Hematopoietic multipotent progenitor cell treated with erythropoietin and hydrocortisone succinate and interleukin-3 and kit ligand, for 15 days (in vitro differentiated cells): Measurements from ENCODE around the gene C1GALT1C1L.
"Not testable (repeated sequence)": the region's sequence is repeated elsewhere in the genome, so short reads cannot be mapped to it uniquely, and the experiment has no call there.

Source experiments
- DNase-seq: peaks from one replicate; pipeline ENCODE4 v3.0.0-alpha.2; 2015; ENCODE audit warnings: low spot score

C1GALT1C1L gene

DNA sequence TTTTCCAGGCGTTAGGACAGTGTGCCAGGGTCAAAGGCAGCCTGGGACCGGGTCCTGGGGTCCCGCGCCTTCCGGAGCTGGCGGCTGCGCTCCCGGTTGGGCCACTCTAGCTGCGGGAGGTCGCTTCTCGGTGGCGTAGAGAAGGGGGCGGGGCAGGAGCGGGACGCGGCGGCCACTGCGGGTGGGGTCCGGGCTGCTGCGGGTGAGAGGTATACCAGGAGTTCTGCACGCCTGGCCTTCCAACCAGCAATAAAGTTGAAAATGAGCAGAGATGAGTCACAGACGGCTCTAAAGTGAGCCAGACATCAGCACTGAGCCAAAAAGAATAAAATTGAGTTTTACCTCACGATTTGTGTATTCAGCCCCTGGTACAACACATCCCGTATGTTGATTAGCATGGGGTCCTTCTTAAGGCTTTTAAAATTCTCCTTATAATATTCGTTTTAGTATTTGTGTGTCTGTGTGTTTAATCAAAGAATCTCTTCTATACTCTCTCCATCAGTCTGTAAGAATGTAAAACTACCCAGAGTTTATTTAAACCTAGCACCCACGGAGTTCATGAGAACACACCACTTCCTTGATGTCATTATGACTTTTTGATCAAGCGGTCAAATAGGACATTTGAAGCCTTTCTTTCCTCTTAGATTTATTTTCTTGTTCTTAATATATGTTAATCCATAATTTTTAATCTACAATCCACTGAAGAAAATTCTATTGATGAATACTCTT lies at the start of gene C1GALT1C1L:
C1GALT1C1L (minus strand) TSS at position 108 of the 729 bp plus-strand sequence; CDS start at position 1, 107 bp downstream.
- DNase-seq = no peak

GRCh38 chr2:43725711-43726246 lies 49.5 kb upstream of the C1GALT1C1L start:
- DNase-seq = no peak

DNA sequence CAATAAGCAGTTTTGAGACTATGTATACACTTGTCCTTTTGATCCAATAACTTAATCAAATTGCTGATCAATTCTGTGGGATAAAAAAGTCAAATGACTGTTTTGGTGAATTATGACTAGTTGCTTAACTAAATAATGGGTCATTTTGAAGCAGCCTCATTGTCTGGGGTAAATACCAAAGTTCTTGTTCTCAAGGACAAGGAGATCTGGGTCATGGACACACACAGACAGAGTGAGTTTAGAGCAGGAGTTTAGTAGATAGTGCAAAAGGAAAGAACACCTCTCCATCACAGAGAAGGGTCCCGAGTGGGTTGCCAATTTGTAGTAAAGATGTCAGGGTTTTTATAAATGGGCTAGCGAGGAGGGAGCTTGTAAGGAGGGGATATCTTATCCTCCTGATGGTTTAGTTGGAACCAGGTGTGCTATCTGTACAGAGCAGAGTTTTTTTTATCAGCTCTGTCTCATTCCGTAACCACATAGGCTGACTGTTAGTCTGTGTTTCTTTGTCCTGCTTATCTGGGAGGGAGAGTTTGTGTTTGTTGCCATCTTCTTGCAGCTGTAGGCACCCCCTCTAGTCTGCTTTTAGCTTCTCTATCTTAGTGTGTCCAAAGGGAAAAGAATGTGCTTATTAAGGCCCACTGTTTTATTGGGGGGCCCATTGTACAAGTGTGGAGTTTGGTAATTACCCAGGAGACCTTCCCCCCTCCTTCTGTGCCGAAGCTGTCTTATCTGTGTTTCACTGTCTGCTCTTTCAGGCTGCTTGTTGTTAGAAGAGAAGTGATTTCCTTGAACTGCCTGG lies 48.7 kb upstream of the C1GALT1C1L start:
- DNase-seq = peak; percentile 6

GRCh38 chr2:43718530-43719124 lies 42.4 kb upstream of the C1GALT1C1L start:
- DNase-seq = no peak

DNA sequence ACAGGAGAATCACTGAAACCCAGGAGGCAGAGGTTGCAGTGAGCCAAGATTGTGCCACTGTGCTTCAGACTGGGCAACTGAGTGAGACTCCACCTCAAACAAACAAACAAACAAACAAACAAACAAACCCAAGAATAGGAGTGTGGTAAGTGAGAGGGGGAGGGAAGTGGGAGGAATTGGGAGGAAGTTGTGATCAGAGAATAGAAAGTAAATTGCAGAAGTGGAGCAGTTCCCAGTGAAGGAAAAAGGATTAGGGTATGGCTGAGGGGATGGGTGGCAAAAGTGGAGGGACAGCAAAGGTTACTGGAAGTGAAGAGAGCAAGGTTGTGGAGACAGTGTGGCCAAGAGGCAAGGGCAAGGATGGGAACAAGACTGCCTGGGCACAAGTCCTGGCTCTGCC lies 41.1 kb upstream of the C1GALT1C1L start:
- no peak for DNase-seq

- no peak for DNase-seq
Observed at GRCh38 chr2:43715300-43716098, 39.3 kb upstream of the C1GALT1C1L start.

GRCh38 chr2:43714164-43714563 lies 37.9 kb upstream of the C1GALT1C1L start:
- DNase-seq = no peak

- DNase-seq = no peak
Observed at GRCh38 chr2:43710866-43711265, 34.6 kb upstream of the C1GALT1C1L start.

DNA sequence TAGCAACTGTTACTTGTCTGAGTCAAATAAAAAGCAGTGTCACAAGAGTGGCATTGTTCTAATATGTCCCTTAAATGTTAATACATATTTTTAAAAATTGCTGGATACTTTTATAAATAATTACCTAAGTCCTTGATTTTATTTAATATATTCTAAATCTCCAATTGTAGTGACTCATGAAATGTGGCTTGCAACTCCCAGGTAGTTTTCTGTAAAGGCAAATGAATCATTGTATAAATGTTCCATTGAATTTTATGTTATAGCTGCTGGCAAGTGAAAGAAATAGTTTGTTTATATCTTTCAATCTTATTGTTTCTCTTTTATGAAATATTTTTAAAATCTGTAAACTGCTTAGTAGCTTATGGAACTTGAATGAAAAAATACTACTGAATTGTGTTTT lies 32.7 kb upstream of the C1GALT1C1L start:
- no peak for DNase-seq

DNA sequence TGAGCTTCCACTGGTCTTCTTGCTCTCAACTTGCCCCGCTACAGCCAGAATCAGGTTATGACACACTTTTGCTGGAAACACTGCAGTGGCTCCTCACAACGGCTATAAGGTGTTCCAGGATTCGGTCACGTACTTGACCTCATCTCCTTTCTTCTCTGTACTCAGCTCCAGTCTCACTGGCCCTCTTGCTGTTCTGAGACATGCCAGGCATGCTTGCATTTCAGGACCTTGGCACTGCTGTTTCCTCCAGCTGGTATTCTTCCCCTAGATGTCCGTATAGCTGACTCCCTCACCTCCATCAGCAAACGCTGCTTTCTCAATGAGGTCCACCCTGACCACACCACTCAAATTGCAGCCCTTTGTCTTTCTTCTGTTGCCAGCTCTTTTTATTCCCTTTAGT lies 31.9 kb upstream of the C1GALT1C1L start:
- DNase-seq = no peak

DNA sequence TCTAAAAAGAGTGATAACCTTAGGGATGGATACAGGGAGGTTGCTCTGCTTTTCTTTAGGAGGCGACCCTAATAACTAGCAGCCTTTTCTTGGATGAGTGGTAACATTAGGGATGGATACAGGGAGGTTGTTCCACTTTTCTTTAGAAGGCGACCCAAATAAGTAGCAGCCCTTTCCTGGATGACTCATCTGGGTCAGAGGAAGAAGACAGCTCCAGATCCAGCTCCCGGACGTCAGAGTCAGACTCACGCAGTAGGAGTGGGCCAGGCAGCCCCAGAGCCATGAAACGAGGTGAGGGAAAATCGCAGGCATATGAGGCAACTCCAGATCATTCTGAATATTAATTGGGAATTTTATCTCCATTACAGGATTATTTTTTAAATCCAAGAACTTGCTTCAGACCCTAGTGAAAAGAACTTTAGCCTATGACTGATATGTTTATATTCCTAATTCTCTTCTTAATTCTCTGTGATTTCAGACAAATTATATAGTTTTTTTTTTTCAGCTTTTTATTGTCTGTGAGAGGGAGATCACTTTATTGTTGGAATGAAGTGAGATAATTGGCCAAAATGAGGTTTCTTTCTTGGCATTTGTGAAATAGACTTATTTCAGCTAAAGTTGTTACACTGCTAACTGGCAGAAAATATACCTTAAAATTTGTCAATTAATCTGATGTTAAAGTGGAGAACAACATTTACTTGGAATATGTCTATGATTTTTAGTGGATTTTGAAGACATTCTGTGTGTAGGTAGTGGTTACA lies 31.2 kb upstream of the C1GALT1C1L start:
- DNase-seq = no peak

- DNase-seq = no peak
Observed at GRCh38 chr2:43701111-43701510, 24.9 kb upstream of the C1GALT1C1L start.

GRCh38 chr2:43699761-43700160 lies 23.5 kb upstream of the C1GALT1C1L start:
- DNase-seq = no peak

GRCh38 chr2:43698140-43698539 lies 21.9 kb upstream of the C1GALT1C1L start:
- not testable (repeated sequence) for DNase-seq

DNA sequence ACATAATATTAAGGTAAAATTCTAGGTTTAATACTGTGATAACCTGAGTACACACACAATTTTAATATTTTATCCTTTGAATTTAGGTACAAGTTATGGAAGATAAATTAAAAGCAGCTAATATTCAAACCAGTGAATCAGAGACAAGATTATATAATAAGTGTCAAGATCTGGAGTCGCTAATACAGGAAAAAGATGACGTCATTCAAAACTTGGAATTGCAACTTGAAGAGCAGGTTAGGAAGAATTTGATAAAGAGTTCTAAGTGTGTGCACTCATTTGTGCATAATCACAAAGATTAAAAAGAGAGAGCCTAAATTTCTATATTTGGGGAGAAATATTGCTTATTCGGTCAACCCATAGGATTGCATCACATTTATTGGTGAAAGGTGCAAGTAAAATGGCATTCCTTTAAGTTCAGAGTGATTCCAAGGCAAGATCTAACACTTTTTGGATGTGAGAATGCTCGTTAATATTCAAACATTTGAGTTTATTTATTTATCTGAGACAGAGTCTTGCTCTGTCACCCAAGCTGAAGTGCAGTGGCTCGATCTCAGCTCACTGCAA lies 16.3 kb upstream of the C1GALT1C1L start:
- no peak for DNase-seq

- no peak for DNase-seq
Observed at GRCh38 chr2:43689999-43690398, 13.8 kb upstream of the C1GALT1C1L start.

GRCh38 chr2:43685357-43685756 lies 9.1 kb upstream of the C1GALT1C1L start:
- no peak for DNase-seq

- DNase-seq = not testable (repeated sequence)
Observed at GRCh38 chr2:43677783-43678182, 1.6 kb upstream of the C1GALT1C1L start.

DNA sequence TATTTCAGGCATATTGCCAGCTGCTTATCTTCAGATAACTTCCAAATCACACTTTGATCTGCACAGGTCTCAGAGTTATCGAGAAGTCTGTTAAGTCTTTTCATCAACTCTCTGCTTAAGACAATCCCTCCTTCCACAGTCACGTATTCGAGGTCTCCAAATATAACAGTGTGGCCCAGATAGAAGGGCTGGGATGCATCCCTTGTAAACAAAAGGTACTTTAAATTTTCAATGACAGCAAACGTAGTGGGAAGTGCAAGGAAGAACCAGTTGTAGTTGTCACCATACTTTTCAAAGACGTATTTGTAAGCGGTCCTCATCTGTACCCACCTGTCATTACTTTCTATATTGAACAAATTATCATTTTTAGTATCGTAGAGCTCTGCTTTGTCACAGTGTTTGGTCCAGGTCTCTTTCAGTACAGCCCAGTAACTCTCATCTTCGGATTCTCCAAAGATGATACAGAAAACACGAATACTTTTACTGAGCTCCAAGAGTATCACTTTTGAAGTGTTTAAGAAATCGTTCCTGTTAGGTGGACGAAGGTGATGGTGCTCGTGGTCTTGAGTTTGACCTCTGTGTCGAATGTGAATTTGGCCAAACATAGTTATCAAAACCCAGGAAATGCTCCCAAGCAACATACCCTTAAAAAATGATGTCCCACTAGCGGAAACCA lies 445 bp downstream of the C1GALT1C1L start:
- DNase-seq = no peak

GRCh38 chr2:43657241-43657640 lies 19.0 kb downstream of the C1GALT1C1L start:
- DNase-seq = no peak
